HG02938 (cell line): Measurements from ENCODE around the gene REEP2.

Source experiments
- ATAC-seq: cut with Tn5 transposase; IDR thresholded peaks from one replicate; pipeline ENCODE4 v1.9.1; 2021; ENCODE audit warnings: mild to moderate bottlenecking, moderate library complexity; ENCODE audit not compliant: unreplicated experiment

The REEP2 gene

GRCh38 chr5:138495351-138495750, 56.5 kb downstream of the REEP2 start:
- ATAC-seq: no peak
